ENCODE results near the gene A2M.

GRCh38 chr12:9075138-9075535 lies 40.6 kb downstream of the A2M start:
- TF ChIP-seq CTCF (IDR thresholded peaks at IDR 0.05; ENCODE audit: poor library complexity): no peak
- TF ChIP-seq EZH2phosphoT487 (IDR thresholded peaks at IDR 0.05; ENCODE audit: low read depth, severe bottlenecking, unreplicated experiment): no peak
- TF ChIP-seq EZH2 (IDR thresholded peaks at IDR 0.05; ENCODE audit: borderline replicate concordance): no peak
